Measurements from ENCODE around the gene BSCL2. TPM values are rescaled to one million over a fixed set of nuclear protein-coding genes. Genes with fewer than 3 reads are reported as not detected.

The BSCL2 gene
- total RNA-seq, 1 experiment from 2014 or later: 77.4 TPM

GRCh38 chr11:62688491-62688890, 18.7 kb downstream of the BSCL2 start:
- Histone ChIP-seq H3K23ac (ENCODE audit: insufficient read length, low read depth, low read length) (no peak overlapping the region), H4K5ac (ENCODE audit: insufficient read length, low read depth, low read length) (no peak overlapping the region), H2BK12ac (ENCODE audit: insufficient read length, low read depth, low read length) (no peak overlapping the region), H2AK5ac (ENCODE audit: insufficient read length, low read length) (no peak overlapping the region), H3K9me3 (ENCODE audit: control insufficient read depth, low read depth, low read length) (no peaks in the 10 kb centered on the region), H3K27ac (ENCODE audit: insufficient read length, low read depth, low read length) (no peak overlapping the region), H4K8ac (replicated peaks; ENCODE audit: insufficient read length, low read depth, low read length) (no peak overlapping the region), H2AFZ (ENCODE audit: low read length) (no peak overlapping the region), H2BK5ac (ENCODE audit: insufficient read length, low read length) (no peak overlapping the region), H3K23me2 (ENCODE audit: insufficient read length, low read depth, low read length, poor library complexity, severe bottlenecking) (no peaks in the 10 kb centered on the region), H3K4ac (ENCODE audit: low read depth, low read length) (no peak overlapping the region), H3K18ac (ENCODE audit: insufficient read length, low read depth, low read length) (no peak overlapping the region), H4K20me1 (ENCODE audit: control insufficient read depth, insufficient read depth, insufficient read length) (no peaks in the 10 kb centered on the region), H3K27me3 (ENCODE audit: insufficient read depth, low read length) (no peaks in the 10 kb centered on the region), H3K14ac (ENCODE audit: insufficient read depth, low read length) (no peak overlapping the region), H3T11ph (ENCODE audit: low read length) (no peak overlapping the region), H3K4me1 (ENCODE audit: insufficient read depth, low read length) (no peaks in the 10 kb centered on the region), H2BK120ac (ENCODE audit: low read depth, low read length, poor library complexity, severe bottlenecking) (no peak overlapping the region), H3K4me2 (ENCODE audit: insufficient read depth, insufficient read length, low read length) (no peak overlapping the region), H4K91ac (ENCODE audit: insufficient read length, low read depth, low read length) (no peak overlapping the region), H3K56ac (ENCODE audit: insufficient read length, low read depth, low read length) (no peak overlapping the region), H3K79me1 (ENCODE audit: insufficient read depth, low read depth, low read length, poor library complexity, severe bottlenecking) (no peaks in the 10 kb centered on the region), H2BK15ac (ENCODE audit: low read depth, low read length) (no peak overlapping the region), H2BK20ac (ENCODE audit: low read depth, low read length, poor library complexity, severe bottlenecking) (no peak overlapping the region), H3K9ac (ENCODE audit: extremely low read depth, insufficient read length, low read length) (no peak overlapping the region), H3K79me2 (ENCODE audit: insufficient read depth, low read length) (no peaks in the 10 kb centered on the region)
- Mint-ChIP-seq H3K4me3 (no peak overlapping the region), H3K9me3 (no peaks in the 10 kb centered on the region; a peak in 1 of 5 replicates), H3K4me1 (peaks cover 0 to 10% of the 10 kb centered on the region in 2 experiments; a peak in 3 of 4 replicates), H3K36me3 (ENCODE audit: insufficient read depth in 1 of 3, low read depth in 3 of 3) (peaks cover 9 to 29% (median 28%) of the 10 kb centered on the region in 3 experiments; a peak in 5 of 7 replicates), H3K27me3 (ENCODE audit: low read depth) (no peaks in the 10 kb centered on the region), H3K27ac (peak overlapping the region in 1 of 3 experiments; percentile 38; a peak in 2 of 7 replicates)
- DNase-seq: no peak
- no peak for TF ChIP-seq CTCF (conservative IDR thresholded peaks at IDR 0.05)
- WGBS (ENCODE audit: extremely low coverage, insufficient read length, low lambda C conversion rate): no CpG with 5 or more reads among the region's 1 CpG
